ENCODE data around the gene RNF20. TPM values are rescaled to one million over a fixed set of nuclear protein-coding genes. Genes with fewer than 3 reads are reported as not detected.

RNF20 gene
- total RNA-seq, 1 donor from 2014 or later = 42.8 TPM

DNA sequence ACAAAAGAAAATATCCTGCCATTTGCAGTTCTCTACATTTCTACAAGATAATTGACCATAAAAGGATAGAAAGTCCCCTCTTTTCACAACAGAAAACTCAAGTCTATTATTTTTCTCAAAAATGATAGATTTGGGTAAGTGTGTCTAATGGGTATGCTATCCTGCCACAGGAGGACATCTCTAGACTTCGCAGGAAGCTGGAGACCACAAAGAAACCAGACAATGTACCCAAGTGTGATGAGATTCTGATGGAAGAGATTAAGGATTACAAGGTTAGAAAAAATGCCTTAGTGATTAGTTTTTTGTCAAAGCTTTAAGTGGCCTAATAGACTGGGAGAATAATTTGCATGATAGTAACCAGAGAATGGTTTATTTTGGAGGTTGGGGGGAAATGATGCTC is 28.1 kb downstream of the RNF20 start:
- Histone ChIP-seq H3K79me2 (ENCODE audit: insufficient read depth, low read length) (no peaks in the 10 kb centered on the region), H3K4me1 (ENCODE audit: insufficient read depth, low read length) (no peaks in the 10 kb centered on the region), H3K4me2 (ENCODE audit: low read length) (no peak overlapping the region), H3K27me3 (ENCODE audit: insufficient read depth, low read length) (no peaks in the 10 kb centered on the region), H3K36me3 (ENCODE audit: insufficient read depth, low read length) (peaks cover 32% of the 10 kb centered on the region), H3K4me3 (ENCODE audit: insufficient read depth, low read depth, low read length) (no peak overlapping the region), H3K9ac (ENCODE audit: low read length) (no peak overlapping the region), H4K20me1 (ENCODE audit: insufficient read depth, low read length) (no peaks in the 10 kb centered on the region), H3K27ac (ENCODE audit: low read depth, low read length) (no peak overlapping the region), H2AFZ (ENCODE audit: low read depth, low read length) (no peak overlapping the region), H3K9me3 (ENCODE audit: insufficient read depth, low read depth, low read length) (no peaks in the 10 kb centered on the region)
- Mint-ChIP-seq H3K27ac (ENCODE audit: unreplicated experiment) (no peak overlapping the region), H3K4me3 (ENCODE audit: unreplicated experiment) (no peak overlapping the region), H3K4me1 (ENCODE audit: low read depth, unreplicated experiment) (no peaks in the 10 kb centered on the region), H3K27me3 (ENCODE audit: low read depth, unreplicated experiment) (no peaks in the 10 kb centered on the region), H3K36me3 (ENCODE audit: low read depth, unreplicated experiment) (peaks cover 45% of the 10 kb centered on the region), H3K9me3 (ENCODE audit: unreplicated experiment) (no peaks in the 10 kb centered on the region)
- DNase-seq (ENCODE audit: low read depth) (no peak), FAIRE-seq (no peak)
- TF ChIP-seq, protein P1, sequence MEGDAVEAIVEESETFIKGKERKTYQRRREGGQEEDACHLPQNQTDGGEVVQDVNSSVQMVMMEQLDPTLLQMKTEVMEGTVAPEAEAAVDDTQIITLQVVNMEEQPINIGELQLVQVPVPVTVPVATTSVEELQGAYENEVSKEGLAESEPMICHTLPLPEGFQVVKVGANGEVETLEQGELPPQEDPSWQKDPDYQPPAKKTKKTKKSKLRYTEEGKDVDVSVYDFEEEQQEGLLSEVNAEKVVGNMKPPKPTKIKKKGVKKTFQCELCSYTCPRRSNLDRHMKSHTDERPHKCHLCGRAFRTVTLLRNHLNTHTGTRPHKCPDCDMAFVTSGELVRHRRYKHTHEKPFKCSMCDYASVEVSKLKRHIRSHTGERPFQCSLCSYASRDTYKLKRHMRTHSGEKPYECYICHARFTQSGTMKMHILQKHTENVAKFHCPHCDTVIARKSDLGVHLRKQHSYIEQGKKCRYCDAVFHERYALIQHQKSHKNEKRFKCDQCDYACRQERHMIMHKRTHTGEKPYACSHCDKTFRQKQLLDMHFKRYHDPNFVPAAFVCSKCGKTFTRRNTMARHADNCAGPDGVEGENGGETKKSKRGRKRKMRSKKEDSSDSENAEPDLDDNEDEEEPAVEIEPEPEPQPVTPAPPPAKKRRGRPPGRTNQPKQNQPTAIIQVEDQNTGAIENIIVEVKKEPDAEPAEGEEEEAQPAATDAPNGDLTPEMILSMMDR (IDR thresholded peaks at IDR 0.05; ENCODE audit: insufficient read depth, low read depth, low read length) = no peak
- no peak for TF ChIP-seq EZH2 (IDR thresholded peaks at IDR 0.05; ENCODE audit: insufficient read depth, low read length)

DNA sequence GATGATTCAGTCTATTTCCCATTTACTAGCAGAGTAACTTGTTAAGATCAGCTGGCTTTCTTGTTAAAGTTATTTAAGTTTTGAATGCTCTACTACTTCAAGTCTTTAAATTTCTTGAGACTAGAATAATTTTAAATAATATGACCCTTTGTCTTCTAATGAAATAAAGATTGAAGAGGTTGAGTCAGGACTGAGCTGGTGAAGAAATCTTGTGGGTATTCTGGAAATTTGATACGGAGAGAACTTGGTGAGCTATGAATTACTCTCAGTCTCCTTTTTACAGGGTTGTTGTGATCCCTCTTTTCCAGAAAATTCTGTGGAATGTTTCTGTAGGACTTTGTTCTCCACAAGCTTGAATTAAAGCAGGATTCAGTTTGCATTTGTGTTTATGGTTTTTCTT is 29.3 kb downstream of the RNF20 start:
- no peak overlapping the region for H3K27ac Mint-ChIP-seq (ENCODE audit: unreplicated experiment)
- Histone ChIP-seq H3K27ac (ENCODE audit: low read depth, low read length) (no peak overlapping the region), H3K79me2 (ENCODE audit: insufficient read depth, low read length) (no peaks in the 10 kb centered on the region), H3K4me1 (ENCODE audit: insufficient read depth, low read length) (no peaks in the 10 kb centered on the region), H3K36me3 (ENCODE audit: insufficient read depth, low read length) (peaks cover 31% of the 10 kb centered on the region), H3K9me3 (ENCODE audit: insufficient read depth, low read depth, low read length) (no peaks in the 10 kb centered on the region), H3K4me3 (ENCODE audit: insufficient read depth, low read depth, low read length) (no peak overlapping the region), H3K9ac (ENCODE audit: low read length) (no peak overlapping the region), H4K20me1 (ENCODE audit: insufficient read depth, low read length) (peaks cover 3% of the 10 kb centered on the region), H2AFZ (ENCODE audit: low read depth, low read length) (no peak overlapping the region), H3K4me2 (ENCODE audit: low read length) (no peak overlapping the region), H3K27me3 (ENCODE audit: insufficient read depth, low read length) (no peaks in the 10 kb centered on the region)
- peaks cover 4% of the 10 kb centered on the region for H3K4me1 Mint-ChIP-seq (ENCODE audit: low read depth, unreplicated experiment)
- no peak for DNase-seq (ENCODE audit: low read depth)
- no peak for FAIRE-seq
- TF ChIP-seq EZH2 (IDR thresholded peaks at IDR 0.05; ENCODE audit: insufficient read depth, low read length) = no peak
- TF ChIP-seq, protein P1 (IDR thresholded peaks at IDR 0.05; ENCODE audit: insufficient read depth, low read depth, low read length) = no peak
- no peaks in the 10 kb centered on the region for H3K9me3 Mint-ChIP-seq (ENCODE audit: unreplicated experiment)
- H3K36me3 Mint-ChIP-seq (ENCODE audit: low read depth, unreplicated experiment) = peaks cover 37% of the 10 kb centered on the region
- no peaks in the 10 kb centered on the region for H3K27me3 Mint-ChIP-seq (ENCODE audit: low read depth, unreplicated experiment)
- H3K4me3 Mint-ChIP-seq (ENCODE audit: unreplicated experiment) = no peak overlapping the region

DNA sequence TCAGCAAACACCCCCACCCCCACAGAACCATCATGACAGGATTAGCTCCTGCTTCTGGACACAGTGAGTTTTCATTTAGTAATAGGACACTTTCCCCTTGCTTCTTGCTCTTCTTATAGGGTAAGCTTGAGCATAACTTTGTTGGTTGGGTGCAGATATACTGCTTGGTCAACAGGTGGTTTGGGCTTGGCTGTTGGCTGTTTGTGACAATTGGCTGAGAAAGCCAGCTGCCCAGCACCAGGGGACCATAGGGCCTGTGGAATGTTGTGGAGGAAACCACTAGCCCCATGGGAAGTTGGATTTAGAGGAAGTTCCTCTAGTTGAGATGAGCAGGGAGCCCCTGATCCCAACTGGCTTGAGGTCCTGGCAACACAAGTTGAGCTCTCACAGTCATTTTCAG is 30.6 kb downstream of the RNF20 start:
- no peak overlapping the region for H3K9ac ChIP-seq (ENCODE audit: low read length)
- no peak overlapping the region for H3K27ac Mint-ChIP-seq (ENCODE audit: unreplicated experiment)
- H3K4me1 Mint-ChIP-seq (ENCODE audit: low read depth, unreplicated experiment) = peaks cover 4% of the 10 kb centered on the region
- peaks cover 26% of the 10 kb centered on the region for H3K36me3 Mint-ChIP-seq (ENCODE audit: low read depth, unreplicated experiment)
- no peak for DNase-seq (ENCODE audit: low read depth)
- no peaks in the 10 kb centered on the region for H3K27me3 ChIP-seq (ENCODE audit: insufficient read depth, low read length)
- H3K4me3 ChIP-seq (ENCODE audit: insufficient read depth, low read depth, low read length) = no peak overlapping the region
- no peaks in the 10 kb centered on the region for H3K27me3 Mint-ChIP-seq (ENCODE audit: low read depth, unreplicated experiment)
- no peaks in the 10 kb centered on the region for H3K4me1 ChIP-seq (ENCODE audit: insufficient read depth, low read length)
- no peak overlapping the region for H3K27ac ChIP-seq (ENCODE audit: low read depth, low read length)
- H4K20me1 ChIP-seq (ENCODE audit: insufficient read depth, low read length) = peaks cover 3% of the 10 kb centered on the region
- no peaks in the 10 kb centered on the region for H3K9me3 ChIP-seq (ENCODE audit: insufficient read depth, low read depth, low read length)
- TF ChIP-seq, protein P1 (IDR thresholded peaks at IDR 0.05; ENCODE audit: insufficient read depth, low read depth, low read length) = no peak
- TF ChIP-seq EZH2 (IDR thresholded peaks at IDR 0.05; ENCODE audit: insufficient read depth, low read length) = no peak
- H2AFZ ChIP-seq (ENCODE audit: low read depth, low read length) = no peak overlapping the region
- no peak for FAIRE-seq
- no peaks in the 10 kb centered on the region for H3K9me3 Mint-ChIP-seq (ENCODE audit: unreplicated experiment)
- H3K4me3 Mint-ChIP-seq (ENCODE audit: unreplicated experiment) = no peak overlapping the region
- H3K79me2 ChIP-seq (ENCODE audit: insufficient read depth, low read length) = no peaks in the 10 kb centered on the region
- peaks cover 26% of the 10 kb centered on the region for H3K36me3 ChIP-seq (ENCODE audit: insufficient read depth, low read length)
- H3K4me2 ChIP-seq (ENCODE audit: low read length) = no peak overlapping the region

Data from astrocyte (in vitro differentiated cells and primary cell).